Measurements from ENCODE around the gene DCAKD. TPM values are rescaled to one million over a fixed set of nuclear protein-coding genes. Genes with fewer than 3 reads are reported as not detected.

Gene DCAKD
- total RNA-seq, 4 donors from 2014 or later, result 19.7 to 44.5 (median 29.8) TPM

DNA sequence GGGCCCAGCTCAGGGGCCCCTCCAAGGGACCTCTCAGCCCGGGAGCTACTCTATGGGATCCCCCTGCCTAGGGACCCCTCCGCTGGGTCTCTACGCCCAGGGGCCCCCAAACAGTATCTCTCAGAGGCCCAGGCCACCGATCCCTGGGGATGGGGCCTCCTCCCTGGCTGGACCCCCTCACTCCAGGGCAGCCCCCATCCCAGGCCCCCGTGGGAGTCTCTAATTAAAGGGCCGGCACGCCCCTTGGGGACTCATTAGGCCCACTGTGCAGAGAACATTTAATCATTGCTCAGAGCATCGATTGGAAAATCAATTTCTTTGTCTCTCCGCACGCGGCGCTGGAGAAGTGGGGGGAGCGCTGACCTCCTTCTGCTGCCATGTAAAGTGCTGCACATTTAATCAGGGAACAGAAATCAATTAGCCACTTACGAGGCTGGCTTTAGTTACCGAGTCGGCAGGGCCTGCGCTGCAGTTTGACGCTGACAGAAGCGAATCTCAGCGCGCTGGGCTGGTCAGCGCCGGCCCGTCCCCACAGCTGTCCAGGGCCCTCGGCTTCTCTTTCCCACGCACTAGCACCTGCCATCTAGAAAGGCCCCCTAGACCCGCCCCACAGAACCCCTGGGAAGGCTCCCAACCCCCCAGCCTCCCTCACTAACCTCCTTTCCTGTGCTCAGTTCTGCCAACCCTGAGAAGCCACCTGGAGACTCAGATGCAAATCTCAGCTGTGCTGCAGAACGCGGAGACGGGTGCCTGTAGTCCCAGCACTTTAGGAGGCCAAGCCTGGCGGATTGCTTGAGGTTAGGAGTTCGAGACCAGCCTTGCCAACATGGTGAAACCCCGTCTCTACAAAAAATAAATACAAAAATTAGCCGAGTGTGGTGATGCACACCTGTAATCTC, 63.1 kb downstream of the DCAKD start:
- TF ChIP-seq, protein P1, sequence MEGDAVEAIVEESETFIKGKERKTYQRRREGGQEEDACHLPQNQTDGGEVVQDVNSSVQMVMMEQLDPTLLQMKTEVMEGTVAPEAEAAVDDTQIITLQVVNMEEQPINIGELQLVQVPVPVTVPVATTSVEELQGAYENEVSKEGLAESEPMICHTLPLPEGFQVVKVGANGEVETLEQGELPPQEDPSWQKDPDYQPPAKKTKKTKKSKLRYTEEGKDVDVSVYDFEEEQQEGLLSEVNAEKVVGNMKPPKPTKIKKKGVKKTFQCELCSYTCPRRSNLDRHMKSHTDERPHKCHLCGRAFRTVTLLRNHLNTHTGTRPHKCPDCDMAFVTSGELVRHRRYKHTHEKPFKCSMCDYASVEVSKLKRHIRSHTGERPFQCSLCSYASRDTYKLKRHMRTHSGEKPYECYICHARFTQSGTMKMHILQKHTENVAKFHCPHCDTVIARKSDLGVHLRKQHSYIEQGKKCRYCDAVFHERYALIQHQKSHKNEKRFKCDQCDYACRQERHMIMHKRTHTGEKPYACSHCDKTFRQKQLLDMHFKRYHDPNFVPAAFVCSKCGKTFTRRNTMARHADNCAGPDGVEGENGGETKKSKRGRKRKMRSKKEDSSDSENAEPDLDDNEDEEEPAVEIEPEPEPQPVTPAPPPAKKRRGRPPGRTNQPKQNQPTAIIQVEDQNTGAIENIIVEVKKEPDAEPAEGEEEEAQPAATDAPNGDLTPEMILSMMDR (IDR thresholded peaks at IDR 0.05; ENCODE audit: low read depth), result no peak

DNA sequence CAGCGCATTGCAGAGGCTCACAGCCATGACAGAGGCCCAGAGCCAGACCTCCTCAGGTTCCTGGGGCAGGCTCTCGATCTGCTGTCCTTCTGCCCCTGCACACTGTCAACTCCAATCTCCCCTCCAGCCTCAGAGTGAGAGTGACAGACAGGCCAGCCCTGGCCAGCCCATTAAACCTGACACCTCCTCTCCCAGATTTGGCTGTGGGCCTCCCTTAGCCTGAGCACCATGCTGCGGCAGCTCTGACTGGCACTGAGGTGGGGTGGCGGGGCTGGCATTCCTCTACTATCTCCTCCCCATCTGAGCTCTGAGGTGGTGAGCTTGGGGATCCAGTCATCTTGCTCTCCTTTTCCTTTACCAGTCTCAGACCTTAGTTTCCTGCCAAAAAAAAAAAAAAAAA, 67.9 kb downstream of the DCAKD start:
- TF ChIP-seq, protein P1 (IDR thresholded peaks at IDR 0.05; ENCODE audit: low read depth), result no peak

DNA sequence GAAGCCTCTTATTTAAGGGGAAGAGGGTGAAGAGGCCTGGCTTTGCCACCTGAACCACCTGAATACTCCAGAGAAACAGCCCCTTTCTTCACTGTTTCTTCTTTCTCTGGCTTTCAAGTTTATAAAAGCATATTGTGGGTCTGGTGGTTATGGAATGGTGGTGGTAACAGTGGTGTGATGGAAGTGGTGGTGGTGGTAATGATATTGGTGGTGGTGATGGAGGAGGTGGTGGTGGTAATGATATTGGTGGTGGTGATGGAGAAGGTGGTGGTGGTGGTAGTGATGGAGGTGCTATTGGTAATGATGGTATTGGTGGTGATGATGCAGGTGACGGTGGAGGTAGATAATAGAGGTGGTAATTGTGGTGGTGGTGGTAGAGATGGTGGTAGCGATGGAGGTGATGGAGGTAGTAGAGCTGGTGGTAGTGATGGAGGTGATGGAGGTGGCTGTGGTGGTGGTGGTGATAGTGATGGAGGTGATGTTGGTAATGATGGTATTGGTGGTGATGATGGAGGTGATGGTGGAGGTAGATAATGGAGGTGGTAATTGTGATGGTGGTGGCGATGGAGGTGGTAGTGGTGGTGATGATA, 69.2 kb downstream of the DCAKD start:
- TF ChIP-seq, protein P1 (IDR thresholded peaks at IDR 0.05; ENCODE audit: low read depth), result no peak

DNA sequence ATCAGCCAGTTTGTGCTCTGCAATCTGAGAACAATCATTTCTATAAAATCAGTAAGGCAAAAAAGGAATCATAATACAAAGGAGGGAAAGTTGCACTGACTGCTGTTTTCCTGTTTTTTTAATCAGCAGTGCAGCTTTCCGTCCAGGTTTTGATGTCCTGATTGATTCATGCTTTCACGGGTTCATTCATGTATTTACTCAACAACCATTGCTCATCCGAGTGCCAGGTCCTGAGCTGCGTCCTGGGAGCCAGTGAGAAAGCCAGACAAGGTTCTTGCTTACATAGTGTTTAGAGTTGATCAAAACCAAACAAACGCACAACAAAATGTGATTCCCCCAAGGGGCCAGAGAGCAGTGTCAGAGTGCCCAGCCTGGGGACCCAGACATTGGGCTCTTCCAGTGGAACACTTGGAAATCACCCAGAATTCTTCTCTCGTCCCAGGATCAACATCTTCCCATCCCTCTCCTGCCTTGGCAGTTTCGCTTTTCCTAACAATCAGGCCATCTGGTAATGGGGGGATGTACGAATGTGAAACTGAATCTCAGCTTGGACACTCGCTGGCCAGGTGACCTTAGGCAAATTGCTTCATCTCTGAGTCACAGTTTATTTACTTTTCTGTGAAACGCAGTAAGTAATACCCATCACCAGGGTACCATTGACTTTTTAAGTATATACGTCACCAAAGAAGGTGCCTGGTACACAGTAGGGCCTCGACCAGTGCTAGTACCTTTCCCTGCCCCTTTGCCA, 70.0 kb downstream of the DCAKD start:
- TF ChIP-seq, protein P1 (IDR thresholded peaks at IDR 0.05; ENCODE audit: low read depth), result no peak

DNA sequence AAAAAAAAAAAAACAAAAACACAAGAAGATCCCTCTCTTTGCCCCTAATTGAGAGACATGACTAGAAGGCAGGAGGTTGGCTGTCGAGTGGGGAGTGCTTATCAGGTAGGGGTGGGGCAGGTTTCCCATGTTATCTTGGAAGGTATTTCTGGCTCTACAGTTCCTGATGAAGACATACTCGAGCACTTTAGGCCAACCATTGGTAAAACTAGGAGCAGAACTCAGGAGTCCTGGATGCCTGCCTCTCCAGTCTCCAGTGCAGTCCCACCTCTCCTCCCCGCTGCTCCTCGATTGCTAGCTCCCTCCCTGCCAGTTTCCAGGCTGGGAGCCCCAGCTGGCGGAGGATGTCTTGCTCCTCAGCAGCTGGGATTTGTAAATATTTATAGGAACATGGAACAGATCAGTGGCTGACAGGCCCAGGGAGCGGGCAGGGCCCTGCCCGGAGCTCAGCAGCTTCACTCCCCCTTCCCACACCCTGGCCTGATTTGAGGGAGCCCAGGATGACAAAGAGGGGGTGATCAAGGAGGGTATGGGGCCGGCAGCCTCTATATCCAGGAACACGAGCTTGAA, 71.9 kb downstream of the DCAKD start:
- TF ChIP-seq, protein P1 (IDR thresholded peaks at IDR 0.05; ENCODE audit: low read depth), result no peak

DNA sequence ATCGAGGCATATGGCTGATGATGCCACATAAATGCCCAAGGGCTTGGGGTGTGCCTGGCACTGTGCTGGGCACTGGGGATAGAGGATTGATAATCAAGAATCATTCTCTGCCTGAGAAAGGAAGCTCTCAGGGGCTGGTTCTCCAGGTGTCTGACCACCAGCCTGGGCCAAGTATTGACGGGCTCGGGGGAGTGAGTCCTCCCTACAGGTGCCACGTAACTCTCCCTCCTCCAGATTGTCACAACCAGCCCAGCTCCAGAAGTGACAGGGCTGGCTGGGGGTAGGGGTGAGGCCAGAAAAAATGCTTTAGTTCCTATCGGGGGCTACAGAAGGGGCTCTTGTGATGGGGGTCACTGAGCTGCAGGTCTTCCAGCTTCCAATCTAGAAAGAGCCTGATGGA, 72.6 kb downstream of the DCAKD start:
- TF ChIP-seq, protein P1 (IDR thresholded peaks at IDR 0.05; ENCODE audit: low read depth), result no peak
